ELR (cell line): ENCODE results near the gene UQCRC2.

Source experiments
- DNase-seq: peaks from one replicate; pipeline ENCODE4 v3.0.0-alpha.2; 2015; ENCODE audit warnings: low read depth

The UQCRC2 gene

DNA sequence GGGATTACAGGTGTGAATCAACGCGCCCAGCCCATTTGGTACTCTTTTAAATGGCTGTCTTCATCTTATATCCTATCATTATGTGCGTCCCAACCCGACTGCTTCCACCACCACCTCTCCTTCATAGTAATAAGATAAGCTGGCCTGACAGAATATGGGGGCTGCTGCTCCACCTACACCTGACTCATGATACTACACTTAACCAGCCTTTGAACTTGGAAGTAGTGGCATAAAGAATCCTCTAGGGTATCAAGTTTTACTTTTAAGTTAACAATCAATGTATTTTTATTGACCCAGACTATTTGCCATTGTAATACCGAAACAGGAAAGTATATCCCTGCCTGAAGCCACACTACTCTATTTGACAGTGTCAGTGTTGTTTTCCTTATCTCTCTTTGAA is 28.9 kb downstream of the UQCRC2 start:
- peak; percentile 10 for DNase-seq

DNA sequence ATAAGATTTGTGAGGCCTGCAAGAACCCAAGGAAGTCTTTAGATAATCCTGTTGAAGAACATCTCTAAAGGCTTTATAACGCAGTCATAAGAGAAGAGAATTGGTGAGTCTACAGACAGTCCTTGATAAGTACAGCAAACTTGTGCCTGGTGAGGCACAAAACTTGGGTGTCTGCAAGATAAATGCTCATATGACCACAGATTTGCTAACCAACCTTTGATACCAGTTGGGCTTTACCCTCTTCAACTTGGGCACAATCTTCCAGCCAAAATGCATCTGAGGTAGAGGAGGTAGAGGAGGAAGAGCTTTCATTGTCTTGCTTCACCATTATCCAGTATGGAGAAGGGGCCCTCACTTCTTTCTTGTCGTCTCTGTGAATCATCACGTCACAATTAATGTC is 30.9 kb downstream of the UQCRC2 start:
- DNase-seq, result no peak

DNA sequence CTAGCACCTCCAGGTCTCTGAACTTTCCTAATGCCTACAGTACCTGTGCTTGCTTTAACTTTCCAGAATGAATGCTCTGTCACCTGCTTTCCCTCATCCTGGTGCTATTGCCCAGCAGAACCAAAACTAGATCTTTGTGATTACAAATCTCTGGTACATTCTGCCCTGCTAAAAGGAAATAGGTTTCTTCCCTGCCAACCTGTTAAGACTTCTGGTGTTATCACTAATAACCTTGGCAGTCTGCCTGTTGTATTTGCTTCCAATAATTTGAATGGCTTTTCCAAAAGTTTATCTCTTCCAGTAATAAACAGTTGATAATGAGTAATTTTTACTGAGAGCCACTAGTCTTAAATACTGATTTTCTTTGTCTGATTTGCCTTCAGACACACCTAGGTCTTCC is 32.4 kb downstream of the UQCRC2 start:
- no peak for DNase-seq

DNA sequence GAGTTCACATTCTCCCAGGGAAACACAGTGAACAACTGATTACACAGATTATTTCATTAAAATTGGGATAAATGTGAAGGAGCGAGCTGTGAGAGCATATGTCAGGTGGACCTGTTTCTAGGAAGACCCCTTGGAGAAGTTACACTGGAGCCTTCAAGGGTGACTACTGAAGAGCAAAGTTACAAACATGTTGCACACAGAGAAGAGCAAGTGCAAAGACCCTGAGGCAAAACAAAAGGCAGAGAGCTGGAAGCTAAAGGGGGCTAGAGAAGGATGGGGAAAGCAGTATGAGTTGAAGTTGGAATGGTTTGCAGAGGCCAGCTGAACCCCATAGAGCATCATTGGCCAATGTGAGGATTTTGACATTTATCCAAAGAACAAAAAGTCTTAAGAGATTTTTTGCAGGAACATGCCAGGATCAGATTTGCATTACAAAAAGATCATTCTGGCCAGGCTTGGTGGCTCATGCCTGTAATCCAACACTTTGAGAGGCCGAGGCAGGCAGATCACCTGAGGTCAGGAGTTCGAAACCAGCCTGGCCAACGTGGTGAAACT is 33.6 kb downstream of the UQCRC2 start:
- DNase-seq, result no peak

DNA sequence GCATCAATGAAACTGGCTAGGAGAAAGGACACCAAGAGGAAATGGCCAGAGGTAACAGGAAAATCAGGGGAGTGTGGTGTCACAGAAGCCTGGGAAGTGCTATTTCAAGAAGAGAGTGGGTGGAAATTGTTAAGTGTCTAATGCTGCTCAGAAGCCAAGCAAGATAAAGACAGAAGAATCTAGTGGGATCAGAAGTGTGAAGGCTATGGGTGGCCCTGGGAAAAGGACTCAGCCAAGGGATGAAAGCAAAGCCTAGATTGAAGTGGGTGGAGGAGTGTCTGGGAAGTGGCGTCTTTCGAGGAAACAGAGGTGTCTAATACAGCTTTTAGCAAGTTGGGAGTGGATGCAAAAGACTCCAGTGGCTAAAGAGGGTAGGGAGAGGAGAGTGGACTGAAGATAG is 34.3 kb downstream of the UQCRC2 start:
- no peak for DNase-seq

DNA sequence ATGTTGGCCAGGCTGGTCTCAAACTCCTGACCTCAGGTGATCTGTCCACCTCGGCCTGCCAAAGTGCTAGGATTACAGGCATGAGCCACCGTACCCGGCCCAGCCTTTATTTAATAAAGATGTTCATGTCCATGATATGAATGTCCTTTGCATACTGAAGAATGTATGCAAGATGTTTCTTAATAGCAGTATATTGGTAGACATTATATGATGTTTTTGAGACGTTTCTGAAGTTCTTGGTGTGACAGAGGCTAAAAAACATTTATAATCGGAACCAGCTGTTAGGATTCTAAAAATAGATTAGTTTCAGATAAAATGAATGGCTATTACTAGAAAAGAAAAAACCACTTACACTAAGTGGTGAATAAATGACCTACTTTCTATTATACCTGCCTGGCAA is 36.0 kb downstream of the UQCRC2 start:
- no peak for DNase-seq

DNA sequence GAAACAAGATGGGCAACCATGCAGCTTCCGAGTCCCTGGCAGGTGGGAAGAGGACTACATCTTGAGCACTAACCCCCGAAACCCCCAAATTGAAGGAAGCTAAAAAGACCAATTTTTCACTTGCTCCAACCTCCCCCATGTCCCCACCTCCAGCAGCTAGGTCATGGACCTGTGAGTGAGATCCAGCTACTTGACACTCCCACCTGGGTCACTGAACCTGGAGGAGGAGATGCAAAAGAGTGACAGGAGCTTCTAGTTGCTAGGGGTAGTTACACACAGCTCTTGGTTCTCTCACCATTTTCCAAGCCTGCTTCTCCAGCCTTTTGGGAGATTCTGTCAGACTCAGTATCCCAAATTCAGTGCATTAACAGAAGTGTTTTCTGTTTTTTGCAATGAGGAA is 36.6 kb downstream of the UQCRC2 start:
- no peak for DNase-seq

DNA sequence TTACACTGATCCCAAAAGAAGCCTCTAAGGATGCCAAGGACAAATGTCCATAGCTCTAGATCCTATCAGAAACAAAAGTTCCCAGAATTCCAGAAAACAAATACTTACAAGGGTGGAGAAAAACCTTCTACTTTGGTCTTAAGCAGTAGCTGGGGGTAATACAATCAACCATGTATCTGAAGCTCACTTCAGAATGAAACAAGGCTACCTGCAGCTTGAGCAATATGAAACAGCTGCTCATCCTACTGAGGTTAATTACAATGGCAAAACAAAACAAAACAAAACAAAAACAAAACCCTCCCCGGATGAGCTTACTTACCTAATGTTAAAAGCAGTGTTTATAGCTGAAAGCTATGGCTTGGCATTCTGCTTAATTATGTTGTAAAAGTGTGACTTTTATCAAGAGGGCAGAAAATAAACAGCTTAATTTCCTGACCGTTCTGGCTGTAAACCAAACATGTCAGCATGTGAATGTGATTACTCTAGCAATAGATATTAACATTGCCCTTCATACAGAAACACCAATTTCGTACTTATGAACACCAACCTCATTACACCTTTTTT is 37.3 kb downstream of the UQCRC2 start:
- DNase-seq, result no peak

DNA sequence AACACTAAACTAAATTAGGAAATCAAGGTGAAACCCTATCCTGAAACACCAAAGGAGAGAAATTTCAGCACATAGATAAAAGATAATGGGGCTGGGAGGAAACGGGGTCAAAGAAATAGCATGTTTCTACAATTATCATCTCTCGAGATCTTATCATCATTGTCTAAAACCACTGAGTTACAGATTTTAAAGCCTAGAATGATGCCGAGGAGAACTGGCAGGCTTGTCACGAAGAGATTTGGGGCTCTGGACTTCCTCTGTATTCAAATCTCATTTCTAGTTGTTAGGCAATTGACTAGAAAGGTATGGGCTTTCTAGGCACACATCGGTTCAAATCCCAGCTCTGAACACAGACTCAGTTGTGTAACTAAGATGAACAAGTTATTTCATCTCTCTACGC is 38.5 kb downstream of the UQCRC2 start:
- DNase-seq, result no peak

DNA sequence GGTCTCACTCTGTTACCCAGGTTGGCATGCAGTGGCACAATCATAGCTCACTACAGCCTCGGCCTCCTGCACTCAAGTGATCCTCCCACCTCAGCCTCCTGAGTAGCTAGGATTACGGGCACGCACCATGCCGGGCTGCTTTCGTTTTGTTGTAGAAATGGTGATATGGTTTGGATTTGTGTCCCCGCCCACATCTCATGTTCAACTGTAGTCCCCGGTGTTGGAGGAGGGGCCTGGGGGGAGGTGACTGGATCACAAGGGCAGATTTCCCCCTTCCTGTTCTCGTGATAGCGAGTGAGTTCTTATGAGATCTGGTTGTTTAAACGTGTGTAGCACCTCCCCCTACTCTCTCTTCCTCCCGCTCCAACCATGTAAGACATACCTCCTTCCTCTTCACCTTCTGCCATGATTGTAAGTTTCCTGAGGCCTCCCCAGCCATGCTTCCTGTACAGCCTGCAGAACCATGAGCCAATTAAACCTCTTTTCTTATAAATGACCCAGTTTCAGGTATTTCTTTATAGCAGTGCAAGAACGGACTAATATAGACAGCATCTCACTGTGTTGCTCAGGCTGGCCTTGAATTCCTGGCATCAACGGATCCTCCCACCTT is 41.8 kb downstream of the UQCRC2 start:
- DNase-seq, result no peak

DNA sequence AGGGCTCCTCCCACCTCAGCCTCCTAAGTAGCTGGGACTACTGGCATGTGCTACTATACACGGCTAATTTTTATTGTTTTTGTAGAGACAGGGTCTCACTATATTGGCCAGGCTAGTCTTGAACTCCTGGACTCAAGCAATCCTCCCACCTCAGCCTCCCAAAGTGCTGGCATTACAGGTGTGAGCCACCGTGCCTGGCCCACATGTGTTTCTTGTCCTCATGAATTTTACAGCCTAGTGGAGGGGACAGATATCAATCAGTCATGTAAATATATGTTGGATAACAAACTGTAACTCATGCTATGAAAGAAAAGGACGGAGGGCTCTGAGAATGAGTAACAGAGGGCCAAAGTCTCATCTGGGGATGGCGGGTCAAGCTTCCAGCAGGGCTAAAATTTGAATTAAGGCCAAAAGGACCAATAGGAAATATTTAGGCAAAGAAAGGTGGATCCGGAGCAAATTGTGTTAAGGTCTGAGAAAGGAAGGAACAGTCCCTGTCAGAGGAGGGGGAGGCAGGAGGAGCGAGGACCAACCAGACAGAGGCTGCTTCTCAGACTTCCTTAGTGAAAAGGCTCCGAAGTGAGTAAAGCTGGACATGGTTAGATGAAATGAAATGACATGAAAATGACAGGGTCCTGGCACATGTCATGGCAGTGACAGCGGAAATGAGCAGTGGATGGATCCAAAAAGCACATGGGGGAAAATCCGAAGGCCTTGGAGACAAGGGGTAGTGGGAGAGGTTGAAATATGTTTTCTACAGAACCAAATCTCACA is 43.9 kb downstream of the UQCRC2 start:
- no peak for DNase-seq

DNA sequence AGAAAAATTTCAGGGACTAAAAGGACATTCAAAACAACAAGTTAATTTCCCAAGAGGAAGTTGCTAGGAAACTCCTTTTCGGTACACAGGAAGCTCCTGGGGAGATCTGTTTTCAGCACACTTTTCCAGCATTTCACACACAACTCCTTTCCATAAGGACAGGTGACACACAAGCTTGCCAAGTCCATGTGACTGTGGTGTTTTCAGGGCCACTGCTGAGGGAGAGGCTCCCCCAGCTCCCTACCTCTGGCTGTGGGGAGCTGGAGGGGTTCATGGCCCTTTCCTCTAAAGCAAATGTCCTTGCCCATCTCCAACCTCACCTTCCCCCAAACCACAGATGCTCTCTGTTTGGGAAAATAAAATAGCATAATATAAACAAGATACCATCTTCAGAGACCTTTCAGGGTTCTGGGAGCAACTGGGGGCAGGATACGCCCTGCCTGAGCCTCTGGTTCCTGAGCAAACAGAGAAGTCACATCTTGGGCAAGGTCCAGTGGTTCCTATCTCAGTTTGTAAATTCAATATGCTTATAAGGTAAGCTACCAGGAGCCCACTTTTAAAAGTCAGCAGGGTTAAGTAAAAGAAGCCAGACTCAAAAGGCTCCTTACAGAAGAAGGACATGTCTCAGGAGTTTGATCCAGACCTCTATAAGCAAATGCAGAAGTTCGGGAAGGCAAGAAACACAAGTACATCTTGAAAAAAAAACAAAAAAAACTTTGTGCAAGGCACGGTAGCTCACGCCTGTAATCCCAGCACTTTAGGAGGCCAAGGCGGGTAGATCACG is 44.7 kb downstream of the UQCRC2 start:
- DNase-seq, result no peak

DNA sequence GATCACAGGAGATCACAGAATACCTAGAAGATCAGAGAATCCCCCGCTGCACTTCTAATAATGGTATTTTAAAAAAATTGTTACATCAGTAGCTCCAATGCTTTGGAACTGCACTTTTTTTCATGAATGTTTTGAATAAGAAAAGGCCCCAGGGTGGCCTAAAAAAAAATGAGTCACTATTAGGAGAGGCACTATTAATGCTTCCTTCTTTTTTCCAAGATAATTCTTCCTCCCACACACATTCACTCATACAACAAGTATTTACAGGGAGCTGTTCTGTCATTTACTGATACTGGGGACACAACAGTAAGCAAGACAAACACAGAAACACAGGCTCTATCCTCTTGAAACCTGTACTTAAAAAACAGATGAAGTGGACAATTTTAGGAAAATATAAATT is 48.4 kb downstream of the UQCRC2 start:
- peak; percentile 75 for DNase-seq

DNA sequence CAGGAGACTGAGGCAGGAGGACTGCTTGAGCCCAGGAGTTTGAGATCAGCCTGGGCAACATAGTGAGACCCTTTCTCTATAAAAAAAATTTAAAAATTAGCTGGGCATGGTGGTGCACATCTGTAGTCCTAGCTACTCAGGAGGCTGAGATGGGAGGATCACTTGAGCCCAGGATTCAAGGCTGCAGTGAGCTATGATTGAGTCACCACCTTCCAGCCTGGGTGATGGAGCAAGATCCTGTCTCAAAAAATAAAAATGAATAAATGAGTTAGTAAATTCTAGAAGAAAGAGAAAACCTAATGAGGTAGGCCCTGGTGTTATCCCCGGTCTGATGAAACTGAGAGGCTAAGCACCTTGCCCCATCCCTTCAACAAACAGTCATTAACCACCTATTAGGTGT is 48.9 kb downstream of the UQCRC2 start:
- DNase-seq, result peak; percentile 53

DNA sequence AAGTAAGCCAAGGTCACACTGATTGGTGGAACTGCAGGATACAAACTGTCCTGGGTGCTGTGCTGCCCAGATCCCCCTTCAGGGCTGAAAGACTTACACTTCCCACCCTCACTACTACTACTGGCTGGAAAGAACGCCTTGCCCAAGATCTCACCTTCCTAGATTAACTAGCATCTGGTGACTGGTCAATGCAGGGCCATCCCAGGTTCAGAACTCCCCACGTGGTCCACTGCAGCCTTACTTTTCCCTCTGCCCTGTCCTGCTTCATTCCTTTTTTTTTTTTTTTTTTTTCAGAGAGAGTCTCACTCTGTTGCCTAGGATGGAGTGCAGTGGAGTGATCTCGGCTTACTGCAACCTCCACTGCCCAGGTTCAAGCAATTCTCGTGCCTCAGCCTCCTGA is 50.0 kb downstream of the UQCRC2 start:
- DNase-seq, result no peak

DNA sequence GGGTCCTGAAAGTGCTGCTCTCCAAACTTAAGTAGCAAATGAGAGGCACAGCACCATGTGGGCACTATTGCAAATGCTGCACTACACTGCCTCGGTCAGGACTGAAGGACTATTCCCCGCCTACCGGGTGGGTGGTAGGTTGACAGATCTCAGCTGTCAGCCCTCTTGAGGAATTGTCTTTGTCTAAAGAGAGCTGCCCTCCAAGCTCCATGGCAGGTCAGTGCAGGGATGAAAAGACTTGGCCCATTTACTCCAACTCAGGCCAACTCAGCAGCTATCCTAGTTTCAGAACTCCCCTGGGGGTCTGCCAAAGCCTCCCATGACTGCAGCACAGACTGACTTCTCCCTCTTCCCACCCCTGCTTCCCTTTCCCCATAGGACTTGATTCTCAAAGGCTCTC is 51.2 kb downstream of the UQCRC2 start:
- DNase-seq, result no peak

DNA sequence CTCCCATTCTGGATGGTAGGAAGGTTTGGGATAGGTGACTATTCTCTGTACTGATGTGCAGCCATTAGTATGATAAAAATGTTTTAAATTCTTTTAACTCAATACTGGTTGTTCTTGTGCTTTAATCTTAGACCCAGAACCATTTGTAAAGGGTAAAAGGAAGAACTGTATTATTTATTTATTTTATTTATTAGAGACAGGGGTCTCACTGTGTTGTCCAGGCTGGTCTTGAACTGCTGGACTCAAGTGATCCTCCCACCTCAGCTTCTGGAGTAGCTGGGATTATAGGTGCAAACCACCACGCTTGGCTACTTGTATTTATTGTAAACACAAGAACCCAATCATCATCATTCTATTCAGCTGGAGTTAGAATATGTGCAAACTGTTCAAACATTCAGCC is 52.6 kb downstream of the UQCRC2 start:
- DNase-seq, result no peak

DNA sequence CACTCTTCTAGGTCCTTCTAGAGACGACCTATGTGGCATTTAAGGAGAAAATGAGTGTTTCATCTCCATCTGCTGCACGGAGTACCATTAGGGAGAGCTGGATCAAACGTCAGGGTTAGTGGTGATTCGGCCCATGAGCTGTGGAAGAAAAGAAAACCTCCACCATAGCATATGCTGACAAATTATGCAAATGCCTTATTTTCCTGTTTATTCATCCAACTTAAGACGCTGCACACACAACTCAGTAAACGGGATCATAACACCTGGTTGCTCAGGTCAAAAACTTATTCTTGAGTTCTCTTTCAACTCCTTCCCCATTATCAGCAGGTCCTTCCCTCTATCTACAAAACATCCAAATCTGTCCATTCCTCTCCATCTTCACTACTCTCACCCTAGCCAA is 53.5 kb downstream of the UQCRC2 start:
- no peak for DNase-seq

DNA sequence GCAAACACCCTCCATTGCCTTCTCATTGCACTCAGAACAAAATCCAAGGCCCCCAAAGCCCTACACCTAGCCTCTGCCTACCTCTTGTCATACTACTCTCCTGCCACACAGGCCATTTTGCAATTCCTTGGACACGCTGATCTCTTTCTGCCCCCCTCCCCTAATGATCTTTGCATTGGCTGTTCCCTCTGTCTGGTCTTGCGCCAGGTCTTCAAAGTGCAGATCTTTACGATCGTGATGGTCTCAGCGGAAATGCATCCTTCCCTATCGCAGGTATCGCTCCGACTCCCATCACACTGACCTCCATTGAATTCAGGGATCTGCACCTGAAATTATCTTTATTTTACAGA is 54.0 kb downstream of the UQCRC2 start:
- DNase-seq, result no peak

DNA sequence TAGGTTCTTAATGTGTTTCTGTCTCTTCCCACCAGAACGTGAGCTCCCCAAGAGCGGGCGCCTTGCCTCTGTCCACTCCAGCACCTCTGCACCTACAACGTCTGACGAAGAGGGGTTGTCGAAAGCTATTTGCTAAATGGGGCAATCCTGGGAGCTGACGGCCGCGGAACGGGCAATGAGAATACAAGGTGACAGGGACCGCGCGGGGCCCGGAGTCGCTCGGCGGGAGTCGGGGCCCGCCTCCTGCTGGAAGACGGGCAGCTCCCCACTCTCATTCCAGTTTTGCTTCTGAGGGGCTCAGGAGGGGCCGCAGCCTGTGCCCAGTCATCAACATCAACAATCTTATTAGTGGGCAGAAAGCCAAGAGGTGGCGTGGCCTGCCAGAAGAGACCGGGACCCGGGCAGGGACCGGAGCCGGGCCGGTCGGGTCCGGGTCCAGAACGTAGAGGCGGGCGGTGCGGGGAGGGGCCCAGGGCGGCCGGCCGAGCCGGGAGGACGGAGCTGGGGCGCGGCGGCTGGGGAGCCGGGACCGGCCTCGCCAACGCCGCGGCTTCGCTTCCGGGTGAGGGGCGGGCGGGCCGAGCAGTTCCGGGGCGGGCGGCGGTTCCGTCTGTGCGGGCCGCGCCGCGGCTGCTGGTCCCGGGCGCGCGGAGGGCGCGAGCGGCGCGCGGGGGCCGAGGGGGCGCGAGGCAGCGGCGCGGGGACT is 54.5 kb downstream of the UQCRC2 start, which contains the start of gene MOSMO:
TSS of gene MOSMO (plus strand) at position 603 of the 706 bp plus-strand sequence. CDS start 191 bp downstream, outside the sequence.
- peak; percentile 74 for DNase-seq

DNA sequence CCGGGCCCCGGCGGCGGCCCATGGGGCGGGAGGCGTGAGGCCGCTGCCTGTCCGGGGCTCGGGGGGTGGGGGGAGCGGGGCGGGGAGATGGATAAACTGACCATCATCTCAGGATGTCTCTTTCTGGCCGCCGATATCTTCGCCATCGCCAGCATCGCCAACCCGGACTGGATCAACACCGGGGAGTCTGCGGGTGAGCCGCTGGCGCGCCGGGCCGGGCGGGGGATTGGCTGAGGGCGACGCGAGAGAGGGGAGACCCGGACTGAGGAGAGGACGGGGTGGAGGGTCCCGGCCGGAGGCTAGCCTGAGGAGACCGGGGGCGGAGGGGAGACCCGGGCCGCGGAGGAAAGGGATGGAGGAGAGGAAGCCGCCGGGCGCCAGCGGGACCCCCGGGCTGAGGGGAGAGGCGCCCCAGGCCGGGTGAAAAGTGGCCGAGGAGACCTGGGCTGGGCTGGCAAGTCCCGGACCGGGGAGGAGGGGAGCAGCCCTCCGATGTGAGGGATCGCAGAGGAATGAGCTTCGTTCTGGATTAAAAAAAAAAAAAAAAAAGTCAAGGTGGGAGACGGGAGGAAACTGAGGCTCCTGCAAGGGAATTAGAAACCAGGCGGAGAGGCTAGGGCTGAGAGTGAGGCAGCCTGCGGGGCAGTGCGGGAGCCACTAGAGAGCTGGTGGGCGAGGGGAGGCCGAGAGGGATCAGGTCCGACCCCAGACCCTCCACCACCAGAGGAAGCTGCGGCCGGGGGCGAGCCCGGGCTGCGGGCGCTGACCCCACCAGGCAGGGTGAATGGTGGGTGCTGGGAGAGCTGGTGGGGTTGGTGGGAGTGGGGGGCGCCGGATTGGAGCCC is 55.3 kb downstream of the UQCRC2 start:
- peak; percentile 49 for DNase-seq
